Immature natural killer cell (primary cell): Measurements from ENCODE around the gene HEG1. TPM values are rescaled to one million over a fixed set of nuclear protein-coding genes. Genes with fewer than 3 reads are reported as not detected.
A peak's percentile ranks its signal among the peaks of the same experiment; 100 is the strongest.

ENCODE experiments used
- DNase-seq, 3 donors: peaks; one replicate each; pipeline ENCODE4 v3.0.0; 2022; ENCODE audit warnings: mixed read lengths in 1 of 3
- H3K27ac Mint-ChIP-seq, 6 donors: one replicate each; pipeline ENCODE4 v1.8.0; 2020; ENCODE audit warnings: mixed read lengths in 6 of 6, mild to moderate bottlenecking in 5 of 6, inconsistent platforms in 4 of 6, moderate library complexity in 3 of 6
- H3K27me3 Mint-ChIP-seq, 3 donors: one replicate each; pipeline ENCODE4 v1.8.0; 2020 to 2021; ENCODE audit warnings: low read depth in 3 of 3, mild to moderate bottlenecking in 3 of 3, mixed read lengths in 3 of 3, moderate library complexity in 3 of 3, inconsistent platforms in 1 of 3
- H3K36me3 Mint-ChIP-seq, 3 donors: one replicate each; pipeline ENCODE4 v1.8.0; 2020; ENCODE audit warnings: mixed read lengths in 3 of 3, inconsistent platforms in 2 of 3, mild to moderate bottlenecking in 2 of 3
- H3K4me1 Mint-ChIP-seq, 2 donors: one replicate each; pipeline ENCODE4 v1.8.0; 2020; ENCODE audit warnings: inconsistent platforms in 2 of 2, mild to moderate bottlenecking in 2 of 2, mixed read lengths in 2 of 2, moderate library complexity in 1 of 2
- H3K4me3 Mint-ChIP-seq, 5 donors: one replicate each; pipeline ENCODE4 v1.8.0; 2020; ENCODE audit warnings: mild to moderate bottlenecking in 5 of 5, mixed read lengths in 5 of 5, inconsistent platforms in 3 of 5, moderate library complexity in 3 of 5
- H3K9me3 Mint-ChIP-seq, 6 donors: one replicate each; pipeline ENCODE4 v1.8.0; 2020; ENCODE audit warnings: mild to moderate bottlenecking in 6 of 6, mixed read lengths in 6 of 6, inconsistent platforms in 4 of 6, moderate library complexity in 3 of 6
- polyA plus RNA-seq, 3 donors: library from polyadenylated mRNA; unstranded; fragments of 300-500 nt; fragmentation: Illumina TruSeq; gene quantifications; one replicate each; pipeline ENCODE4 v1.2.3, GENCODE V29; 2021

HEG1 gene
- polyA plus RNA-seq, 3 donors from 2014 or later: 2.1 to 12.1 (median 4.9) TPM

DNA sequence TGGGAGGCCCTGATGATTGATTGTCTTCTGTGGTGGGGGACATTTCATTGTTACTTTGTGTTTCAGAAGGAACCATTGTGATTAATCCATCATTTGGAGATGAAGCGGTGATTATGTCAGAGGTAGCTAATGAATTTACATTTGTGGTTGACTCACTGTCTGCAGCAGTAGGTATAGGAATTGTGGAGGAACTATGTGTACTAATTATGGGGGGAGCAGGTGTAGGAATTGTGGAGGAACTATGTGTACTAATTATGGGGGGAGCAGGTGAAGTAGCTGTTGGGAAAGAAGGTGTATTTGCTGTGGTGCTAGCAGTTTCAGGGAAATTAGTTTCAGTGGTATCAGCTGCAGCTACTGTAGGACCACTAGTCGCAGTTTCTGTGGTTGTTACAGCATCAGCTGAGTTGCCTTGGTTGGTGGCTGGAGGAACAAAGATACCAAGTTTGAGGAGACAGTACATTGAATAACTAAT, 128.2 kb downstream of the HEG1 start:
- H3K27ac Mint-ChIP-seq: peak overlapping the region in 1 of 6 donors; percentile 18
- no peak overlapping the region for H3K4me3 Mint-ChIP-seq
- H3K36me3 Mint-ChIP-seq: no peaks in the 10 kb centered on the region
- peaks cover 0 to 4% (median 2%) of the 10 kb centered on the region in 3 donors for H3K27me3 Mint-ChIP-seq
- no peak for DNase-seq
- H3K4me1 Mint-ChIP-seq: no peaks in the 10 kb centered on the region
- H3K9me3 Mint-ChIP-seq: no peaks in the 10 kb centered on the region

DNA sequence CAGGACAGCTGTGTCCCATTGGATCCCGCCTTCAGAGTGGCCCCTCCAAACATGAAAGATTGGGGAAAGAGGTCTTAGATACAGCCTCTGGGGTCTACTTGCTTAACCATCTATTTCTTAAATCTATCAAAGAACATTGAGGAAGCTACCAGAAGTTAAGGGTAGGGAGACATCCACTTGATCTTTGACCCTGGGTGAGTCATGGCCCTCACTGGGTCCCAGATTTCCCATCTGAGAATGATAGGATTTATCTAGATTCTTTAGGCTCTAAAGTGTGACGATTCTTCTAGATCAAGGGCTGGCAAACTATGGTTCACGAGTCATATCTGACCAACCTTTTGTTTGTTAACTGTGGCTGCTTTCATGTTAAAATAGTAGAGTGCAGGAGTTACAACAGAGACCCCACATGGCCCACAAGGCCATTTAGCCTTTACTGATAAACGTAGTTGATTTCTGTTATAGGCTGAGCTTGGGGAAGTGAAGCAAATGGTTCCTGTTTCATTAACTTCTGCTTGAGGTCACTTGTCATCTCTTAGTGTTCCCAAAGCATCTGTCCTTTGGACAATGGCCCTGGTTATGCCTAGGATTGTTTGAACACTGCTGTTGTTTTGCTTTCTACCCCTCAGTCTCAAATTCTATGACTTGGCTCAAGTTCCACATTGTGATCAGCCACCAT, 129.2 kb downstream of the HEG1 start:
- Mint-ChIP-seq H3K9me3 (no peaks in the 10 kb centered on the region), H3K27ac (no peak overlapping the region), H3K4me1 (no peaks in the 10 kb centered on the region), H3K27me3 (peaks cover 0 to 4% (median 2%) of the 10 kb centered on the region in 3 donors), H3K4me3 (no peak overlapping the region), H3K36me3 (no peaks in the 10 kb centered on the region)
- DNase-seq: no peak

DNA sequence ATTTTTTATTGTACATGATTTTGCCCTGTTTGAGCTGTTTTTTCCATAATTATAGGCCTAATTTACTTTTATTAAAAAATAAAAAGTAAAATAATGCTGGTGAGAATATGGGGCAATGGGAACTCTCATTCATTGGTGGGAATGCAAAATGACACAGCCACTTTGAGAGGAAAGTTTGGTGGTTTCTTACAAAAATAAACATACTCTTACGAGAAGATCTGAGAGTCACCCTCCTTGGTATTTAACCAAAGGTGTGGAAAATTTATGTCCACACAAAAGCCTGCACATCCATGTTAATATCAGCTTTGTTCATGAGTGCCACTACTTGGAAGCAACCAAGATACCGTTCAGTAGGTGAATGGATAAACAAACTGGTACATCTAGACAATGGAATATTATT, 131.1 kb downstream of the HEG1 start:
- no peaks in the 10 kb centered on the region for H3K4me1 Mint-ChIP-seq
- H3K27ac Mint-ChIP-seq: no peak overlapping the region
- peaks cover 0 to 4% (median 0%) of the 10 kb centered on the region in 3 donors for H3K27me3 Mint-ChIP-seq
- no peak overlapping the region for H3K4me3 Mint-ChIP-seq
- no peaks in the 10 kb centered on the region for H3K9me3 Mint-ChIP-seq
- H3K36me3 Mint-ChIP-seq: no peaks in the 10 kb centered on the region
- no peak for DNase-seq

DNA sequence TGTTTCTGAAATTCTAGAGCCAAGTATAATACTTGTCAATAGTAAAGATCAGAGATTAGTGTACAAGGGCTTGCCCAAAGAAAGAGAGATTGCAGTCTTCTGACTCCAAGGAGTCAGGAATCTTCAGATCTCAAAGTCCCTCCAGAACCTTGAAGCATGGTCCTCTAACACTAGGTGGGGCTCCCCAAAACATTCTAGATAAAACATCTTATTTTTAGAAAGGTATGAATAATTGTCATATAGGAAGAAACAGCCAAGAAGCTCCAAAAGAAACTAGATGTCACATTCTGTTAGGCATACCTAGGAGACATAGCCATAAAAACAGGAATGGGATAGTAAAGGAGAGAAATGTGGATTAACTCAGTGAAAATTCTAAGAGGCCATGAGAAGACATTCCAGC, 132.0 kb downstream of the HEG1 start:
- Mint-ChIP-seq H3K36me3 (no peaks in the 10 kb centered on the region), H3K9me3 (no peaks in the 10 kb centered on the region)

DNA sequence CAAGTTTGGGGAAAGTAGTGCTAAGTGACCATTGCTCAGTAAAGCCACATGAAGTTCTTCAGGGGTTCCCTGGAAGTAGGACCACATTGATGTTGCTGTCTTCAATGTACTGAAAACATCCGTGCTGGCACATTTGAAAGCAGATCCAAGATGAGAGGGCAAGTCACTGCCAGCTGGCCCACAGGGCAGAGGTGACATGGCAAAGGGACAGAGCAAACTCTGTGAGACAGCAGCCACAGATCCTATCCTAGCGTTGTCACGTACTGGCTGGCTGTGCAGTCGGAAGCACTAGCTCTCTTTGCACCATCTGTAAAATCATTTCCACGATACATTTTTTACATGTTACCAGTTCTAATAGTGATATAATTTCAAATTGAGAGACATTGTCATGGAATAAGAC, 135.1 kb downstream of the HEG1 start:
- Mint-ChIP-seq H3K27me3 (peaks cover 0 to 4% (median 1%) of the 10 kb centered on the region in 3 donors), H3K9me3 (no peaks in the 10 kb centered on the region), H3K27ac (no peak overlapping the region), H3K4me1 (no peaks in the 10 kb centered on the region), H3K4me3 (no peak overlapping the region), H3K36me3 (no peaks in the 10 kb centered on the region)
- DNase-seq: no peak

More for the DNA sequence above, 132.0 kb downstream of the HEG1 start:
- peaks cover 0 to 4% (median 1%) of the 10 kb centered on the region in 3 donors for H3K27me3 Mint-ChIP-seq
- H3K27ac Mint-ChIP-seq: no peak overlapping the region
- H3K4me1 Mint-ChIP-seq: no peaks in the 10 kb centered on the region
- no peak overlapping the region for H3K4me3 Mint-ChIP-seq
- no peak for DNase-seq

DNA sequence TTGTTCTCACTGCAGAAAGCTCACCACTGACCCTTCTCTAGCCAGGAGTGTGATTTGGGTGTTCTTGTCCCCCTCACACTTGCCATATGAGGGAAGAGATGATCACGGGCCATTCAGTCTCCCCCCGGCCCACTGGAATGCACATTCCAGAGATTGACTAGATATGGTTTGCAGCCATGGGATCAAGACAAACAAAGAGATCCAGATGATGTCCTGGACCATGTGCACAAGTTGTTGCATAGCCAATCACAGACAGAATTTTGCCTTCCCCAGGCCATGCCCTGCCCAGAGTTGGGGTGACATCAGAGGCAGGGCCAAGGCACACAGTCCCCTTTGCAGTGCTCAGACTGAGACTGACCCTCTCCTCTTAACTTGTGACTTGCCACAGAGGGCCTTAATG, 136.0 kb downstream of the HEG1 start:
- no peak for DNase-seq
- Mint-ChIP-seq H3K36me3 (no peaks in the 10 kb centered on the region), H3K4me3 (no peak overlapping the region), H3K9me3 (no peaks in the 10 kb centered on the region), H3K4me1 (no peaks in the 10 kb centered on the region), H3K27ac (no peak overlapping the region), H3K27me3 (peaks cover 1 to 4% (median 2%) of the 10 kb centered on the region in 3 donors)

DNA sequence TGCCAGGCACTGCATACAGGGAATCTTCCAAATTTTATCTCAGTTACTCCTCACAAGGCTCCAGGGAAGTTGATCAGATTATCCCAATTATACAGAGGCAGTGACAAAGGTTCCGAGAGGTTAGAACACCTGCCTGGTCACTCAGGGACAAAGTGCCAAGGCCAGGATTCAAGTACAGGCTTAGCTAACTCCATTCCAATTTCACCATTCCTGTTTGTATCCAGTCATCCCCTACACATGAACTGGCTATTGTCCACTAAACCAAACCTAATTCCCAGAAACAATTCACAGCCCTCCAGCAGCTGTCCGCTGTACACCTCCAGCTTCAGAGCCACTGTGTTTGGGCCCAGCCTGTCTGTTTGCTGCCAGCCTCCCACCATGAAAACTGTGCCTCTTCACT, 137.3 kb downstream of the HEG1 start:
- Mint-ChIP-seq H3K27me3 (peaks cover 1 to 4% (median 2%) of the 10 kb centered on the region in 3 donors), H3K36me3 (no peaks in the 10 kb centered on the region), H3K27ac (no peak overlapping the region), H3K4me1 (no peaks in the 10 kb centered on the region), H3K4me3 (no peak overlapping the region), H3K9me3 (no peaks in the 10 kb centered on the region)
- no peak for DNase-seq

DNA sequence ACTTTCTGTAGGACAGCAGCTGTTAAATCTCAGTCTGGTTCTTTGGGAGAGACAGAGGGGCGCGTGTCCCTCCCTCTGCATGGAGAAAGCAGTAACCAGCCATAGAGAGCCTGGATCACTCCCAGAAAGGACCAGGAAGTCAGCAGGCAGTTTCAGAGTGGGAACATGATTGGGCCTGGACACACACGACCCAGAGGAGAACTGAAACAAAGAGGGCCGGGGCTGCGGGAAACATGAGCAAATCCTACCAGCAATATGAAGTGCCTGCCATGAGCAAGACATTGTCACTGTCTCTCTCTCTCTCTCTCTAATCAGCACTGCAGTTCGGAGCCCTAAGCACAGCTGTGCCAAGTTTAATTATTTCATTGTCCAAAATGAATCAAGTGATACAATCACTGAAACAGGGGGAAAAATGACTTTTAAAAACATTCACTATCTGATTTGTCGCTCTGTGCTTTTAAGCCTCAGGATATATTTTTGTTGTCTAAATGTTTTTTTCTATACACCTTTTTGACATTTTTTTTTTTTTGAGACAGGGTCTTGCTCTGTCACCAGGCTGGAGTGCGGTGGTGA, 138.9 kb downstream of the HEG1 start:
- DNase-seq: no peak
- Mint-ChIP-seq H3K9me3 (no peaks in the 10 kb centered on the region), H3K4me3 (no peak overlapping the region), H3K27me3 (peaks cover 1 to 8% (median 2%) of the 10 kb centered on the region in 3 donors), H3K36me3 (no peaks in the 10 kb centered on the region), H3K27ac (no peak overlapping the region), H3K4me1 (no peaks in the 10 kb centered on the region)

Other genes with a start within 250 kb of the HEG1 start
- 1 to 10 TPM in 1 of 3 donors, under 1 TPM in 1, not detected in 1; 0.52 to 1.1 TPM for gene ITGB5, start 168.6 kb downstream of the HEG1 start, polyA plus RNA-seq
- not detected for gene MUC13, start 121.2 kb downstream of the HEG1 start, polyA plus RNA-seq
- 1 to 10 TPM in 1 of 3 donors, under 1 TPM in 1, not detected in 1; 0.43 to 2.8 TPM for gene SLC12A8, start 156.8 kb upstream of the HEG1 start, polyA plus RNA-seq